H1 (cell line): ENCODE data around the gene TBC1D16.

Source experiments
- BCL11A ChIP-seq, 2 experiments: IDR thresholded peaks; one replicate each; pipeline ENCODE4 v1.6.1; 2011; ENCODE audit warnings: low read depth in 2 of 2, low read length in 2 of 2, mild to moderate bottlenecking in 2 of 2
- MAX ChIP-seq: IDR thresholded peaks from 2 replicates; pipeline ENCODE4 v1.6.1; 2012; ENCODE audit warnings: inconsistent platforms
- POLR2A ChIP-seq, 2 experiments: IDR thresholded peaks; 1 replicate in 1 of 2; 2 replicates in 1 of 2; pipeline ENCODE4 v1.6.1; 2011; ENCODE audit warnings: low read depth in 2 of 2, low read length in 2 of 2, mild to moderate bottlenecking in 2 of 2; ENCODE audit errors: control extremely low read depth in 1 of 2
- POLR2AphosphoS5 ChIP-seq: IDR thresholded peaks from 2 replicates; pipeline ENCODE4 v1.6.1; 2011; ENCODE audit warnings: low read depth, low read length
- YY1 ChIP-seq: IDR thresholded peaks from 2 replicates; pipeline ENCODE4 v1.6.1; 2011; ENCODE audit warnings: low read depth, mild to moderate bottlenecking, low read length
- TF ChIP-seq, protein P1 (sequence below), 3 experiments: IDR thresholded peaks; 1 replicate in 2 of 3; 2 replicates in 1 of 3; pipeline versions ENCODE4 v1.5.1 to v1.6.1; 2011; ENCODE audit warnings: low read length in 3 of 3, mild to moderate bottlenecking in 3 of 3, inconsistent platforms in 2 of 3, low read depth in 1 of 3, moderate library complexity in 1 of 3; ENCODE audit not compliant: insufficient read depth in 1 of 3; ENCODE audit errors: control extremely low read depth in 1 of 3
- TF ChIP-seq, protein P2 (sequence below): IDR thresholded peaks from 2 replicates; pipeline ENCODE4 v1.6.1; 2011; ENCODE audit warnings: low read length, improper control_type of control experiment

GRCh38 chr17:80034791-80035686 lies 633 bp downstream of the TBC1D16 start:
- TF ChIP-seq POLR2A (IDR thresholded peaks at IDR 0.05; ENCODE audit: control extremely low read depth in 1 of 2, low read depth in 2 of 2, low read length in 2 of 2) (peak in 1 of 2 experiments; percentile 50; a peak in 1 of 3 replicates), YY1 (no peak), BCL11A (IDR thresholded peaks at IDR 0.05; ENCODE audit: low read depth in 2 of 2, low read length in 2 of 2) (no peak), MAX (0 out of 2 replicates have a peak, but pooled peaks have one; percentile 42), POLR2AphosphoS5 (peak; percentile 31; the same call in 1 of the 2 replicates)
- TF ChIP-seq, protein P1, sequence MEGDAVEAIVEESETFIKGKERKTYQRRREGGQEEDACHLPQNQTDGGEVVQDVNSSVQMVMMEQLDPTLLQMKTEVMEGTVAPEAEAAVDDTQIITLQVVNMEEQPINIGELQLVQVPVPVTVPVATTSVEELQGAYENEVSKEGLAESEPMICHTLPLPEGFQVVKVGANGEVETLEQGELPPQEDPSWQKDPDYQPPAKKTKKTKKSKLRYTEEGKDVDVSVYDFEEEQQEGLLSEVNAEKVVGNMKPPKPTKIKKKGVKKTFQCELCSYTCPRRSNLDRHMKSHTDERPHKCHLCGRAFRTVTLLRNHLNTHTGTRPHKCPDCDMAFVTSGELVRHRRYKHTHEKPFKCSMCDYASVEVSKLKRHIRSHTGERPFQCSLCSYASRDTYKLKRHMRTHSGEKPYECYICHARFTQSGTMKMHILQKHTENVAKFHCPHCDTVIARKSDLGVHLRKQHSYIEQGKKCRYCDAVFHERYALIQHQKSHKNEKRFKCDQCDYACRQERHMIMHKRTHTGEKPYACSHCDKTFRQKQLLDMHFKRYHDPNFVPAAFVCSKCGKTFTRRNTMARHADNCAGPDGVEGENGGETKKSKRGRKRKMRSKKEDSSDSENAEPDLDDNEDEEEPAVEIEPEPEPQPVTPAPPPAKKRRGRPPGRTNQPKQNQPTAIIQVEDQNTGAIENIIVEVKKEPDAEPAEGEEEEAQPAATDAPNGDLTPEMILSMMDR (IDR thresholded peaks at IDR 0.05; ENCODE audit: control extremely low read depth in 1 of 3, insufficient read depth in 1 of 3, low read depth in 1 of 3, low read length in 3 of 3): no peak
- TF ChIP-seq, protein P2, sequence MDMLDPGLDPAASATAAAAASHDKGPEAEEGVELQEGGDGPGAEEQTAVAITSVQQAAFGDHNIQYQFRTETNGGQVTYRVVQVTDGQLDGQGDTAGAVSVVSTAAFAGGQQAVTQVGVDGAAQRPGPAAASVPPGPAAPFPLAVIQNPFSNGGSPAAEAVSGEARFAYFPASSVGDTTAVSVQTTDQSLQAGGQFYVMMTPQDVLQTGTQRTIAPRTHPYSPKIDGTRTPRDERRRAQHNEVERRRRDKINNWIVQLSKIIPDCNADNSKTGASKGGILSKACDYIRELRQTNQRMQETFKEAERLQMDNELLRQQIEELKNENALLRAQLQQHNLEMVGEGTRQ: peak; percentile 9; the same call in 1 of the 2 replicates
